ENCODE measurements around the gene STK26. TPM values are rescaled to one million over a fixed set of nuclear protein-coding genes. Genes with fewer than 3 reads are reported as not detected.

STK26 gene
- 9.7 to 12.6 TPM (median 10.6 TPM) in 5 replicates for total RNA-seq (2022; extraction: Qiagen RNA extraction; ENCODE audit: low read depth)

GRCh38 chrX:132022967-132023895 lies at the start of gene STK26:
Gene STK26 (plus strand): TSS chrX:132023302. CDS start chrX:132023618, 316 bp downstream.

Other genes with a start within 250 kb of the STK26 start
- not detected in 5 replicates for gene FRMD7, start 104.7 kb downstream of the STK26 start, total RNA-seq (2022; extraction: Qiagen RNA extraction; ENCODE audit: low read depth)
- 20.6 to 40.8 TPM (median 27.8 TPM) in 5 replicates for gene RAP2C, start 196.1 kb downstream of the STK26 start, total RNA-seq (2022; extraction: Qiagen RNA extraction; ENCODE audit: low read depth)